WTC11 (cell line): ENCODE results near the gene MYL3.

Experiments used
- ARID4B ChIP-seq: sonication (generic); formaldehyde crosslinking; IDR thresholded peaks from 2 replicates; pipeline ENCODE4 v1.8.0; 2023; ENCODE audit warnings: missing genetic modification reagents, mild to moderate bottlenecking, borderline replicate concordance
- GABPB1 ChIP-seq: sonication (generic); formaldehyde crosslinking; IDR thresholded peaks from 2 replicates; pipeline ENCODE4 v1.8.1; 2023; ENCODE audit warnings: mild to moderate bottlenecking, missing genetic modification reagents
- ZNF317 ChIP-seq: sonication (generic); formaldehyde crosslinking; IDR thresholded peaks from 2 replicates; pipeline ENCODE4 v1.8.1; 2023; ENCODE audit warnings: low read depth, mild to moderate bottlenecking, moderate library complexity, missing genetic modification reagents, borderline replicate concordance
- TF ChIP-seq, protein P1 (sequence below): fragments of 200-600 bp; IDR thresholded peaks from 2 replicates; pipeline ENCODE4 v1.8.0; 2022; ENCODE audit warnings: antibody characterized with exemption

- TF ChIP-seq ZNF317 (CRISPR knock-in tag) (no peak), GABPB1 (CRISPR knock-in tag) (no peak), ARID4B (no peak)
- TF ChIP-seq, protein P1, sequence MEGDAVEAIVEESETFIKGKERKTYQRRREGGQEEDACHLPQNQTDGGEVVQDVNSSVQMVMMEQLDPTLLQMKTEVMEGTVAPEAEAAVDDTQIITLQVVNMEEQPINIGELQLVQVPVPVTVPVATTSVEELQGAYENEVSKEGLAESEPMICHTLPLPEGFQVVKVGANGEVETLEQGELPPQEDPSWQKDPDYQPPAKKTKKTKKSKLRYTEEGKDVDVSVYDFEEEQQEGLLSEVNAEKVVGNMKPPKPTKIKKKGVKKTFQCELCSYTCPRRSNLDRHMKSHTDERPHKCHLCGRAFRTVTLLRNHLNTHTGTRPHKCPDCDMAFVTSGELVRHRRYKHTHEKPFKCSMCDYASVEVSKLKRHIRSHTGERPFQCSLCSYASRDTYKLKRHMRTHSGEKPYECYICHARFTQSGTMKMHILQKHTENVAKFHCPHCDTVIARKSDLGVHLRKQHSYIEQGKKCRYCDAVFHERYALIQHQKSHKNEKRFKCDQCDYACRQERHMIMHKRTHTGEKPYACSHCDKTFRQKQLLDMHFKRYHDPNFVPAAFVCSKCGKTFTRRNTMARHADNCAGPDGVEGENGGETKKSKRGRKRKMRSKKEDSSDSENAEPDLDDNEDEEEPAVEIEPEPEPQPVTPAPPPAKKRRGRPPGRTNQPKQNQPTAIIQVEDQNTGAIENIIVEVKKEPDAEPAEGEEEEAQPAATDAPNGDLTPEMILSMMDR, result no peak
Measured at GRCh38 chr3:46844397-46844796, 18.8 kb downstream of the MYL3 start.
